Mesendoderm (in vitro differentiated cells): ENCODE results near the gene GAS2.

Experiments
- DNase-seq: peaks from one replicate; pipeline ENCODE4 v3.0.0; 2013
- H2AK5ac ChIP-seq: 2 replicates; pipeline ENCODE4 v1.6.1; 2013; ENCODE audit warnings: low read length, inconsistent platforms
- H2BK120ac ChIP-seq: 2 replicates; pipeline ENCODE4 v1.6.1; 2013; ENCODE audit warnings: low read depth, mild to moderate bottlenecking, low read length, moderate library complexity, mixed read lengths
- H2BK15ac ChIP-seq: replicated peaks from 2 replicates; pipeline ENCODE4 v1.6.1; 2013; ENCODE audit warnings: low read depth, mild to moderate bottlenecking, moderate library complexity
- H2BK5ac ChIP-seq: 2 replicates; pipeline ENCODE4 v1.6.1; 2013; ENCODE audit warnings: low read length, inconsistent platforms
- H3K18ac ChIP-seq: 2 replicates; pipeline ENCODE4 v1.6.1; 2013; ENCODE audit warnings: mild to moderate bottlenecking, low read length, mixed read lengths
- H3K23ac ChIP-seq: one replicate; pipeline ENCODE4 v1.6.1; 2013; ENCODE audit warnings: low read length
- H3K27ac ChIP-seq: 2 replicates; pipeline ENCODE4 v1.5.1; 2013; ENCODE audit warnings: low read depth, mild to moderate bottlenecking, inconsistent platforms, low read length, moderate library complexity
- H3K27me3 ChIP-seq: 2 replicates; pipeline ENCODE4 v1.6.1; 2013; ENCODE audit warnings: low read length, control low read depth, mild to moderate bottlenecking, inconsistent platforms; ENCODE audit not compliant: insufficient read depth, poor library complexity
- H3K36me3 ChIP-seq: 2 replicates; pipeline ENCODE4 v1.6.1; 2013; ENCODE audit warnings: low read length, inconsistent platforms; ENCODE audit not compliant: control insufficient read depth, insufficient read depth
- H3K4ac ChIP-seq: one replicate; pipeline ENCODE4 v1.6.1; 2013; ENCODE audit warnings: low read depth, mild to moderate bottlenecking, low read length, moderate library complexity
- H3K4me1 ChIP-seq: 2 replicates; pipeline ENCODE4 v1.6.1; 2013; ENCODE audit warnings: low read depth, low read length, inconsistent platforms; ENCODE audit not compliant: control insufficient read depth
- H3K4me2 ChIP-seq: 2 replicates; pipeline ENCODE4 v1.6.1; 2013; ENCODE audit warnings: low read length
- H3K4me3 ChIP-seq: 2 replicates; pipeline ENCODE4 v1.5.1; 2013; ENCODE audit warnings: mild to moderate bottlenecking, low read length
- H3K56ac ChIP-seq: one replicate; pipeline ENCODE4 v1.6.1; 2013; ENCODE audit warnings: low read length
- H3K79me1 ChIP-seq: 2 replicates; pipeline ENCODE4 v1.6.1; 2013; ENCODE audit warnings: low read length, inconsistent platforms
- H3K79me2 ChIP-seq: 2 replicates; pipeline ENCODE4 v1.6.1; 2013; ENCODE audit warnings: mild to moderate bottlenecking, low read length; ENCODE audit not compliant: control insufficient read depth, insufficient read depth
- H3K9ac ChIP-seq: 2 replicates; pipeline ENCODE4 v1.6.1; 2013; ENCODE audit warnings: low read length, inconsistent platforms
- H4K5ac ChIP-seq: one replicate; pipeline ENCODE4 v1.6.1; 2013; ENCODE audit warnings: low read length
- H4K8ac ChIP-seq: one replicate; pipeline ENCODE4 v1.6.1; 2013; ENCODE audit warnings: low read depth, mild to moderate bottlenecking, control low read depth, low read length, moderate library complexity
- WGBS: extraction: QIAGEN DNeasy Blood & Tissue Kit; methylation state at CpG from one replicate; pipeline ENCODE4 v1.1.7; 2013; ENCODE audit warnings: low lambda C conversion rate, missing lambda C conversion rate; ENCODE audit not compliant: insufficient coverage; ENCODE audit errors: extremely low coverage; 5-methylcytosine and 5-hydroxymethylcytosine counted together

GAS2 gene

DNA sequence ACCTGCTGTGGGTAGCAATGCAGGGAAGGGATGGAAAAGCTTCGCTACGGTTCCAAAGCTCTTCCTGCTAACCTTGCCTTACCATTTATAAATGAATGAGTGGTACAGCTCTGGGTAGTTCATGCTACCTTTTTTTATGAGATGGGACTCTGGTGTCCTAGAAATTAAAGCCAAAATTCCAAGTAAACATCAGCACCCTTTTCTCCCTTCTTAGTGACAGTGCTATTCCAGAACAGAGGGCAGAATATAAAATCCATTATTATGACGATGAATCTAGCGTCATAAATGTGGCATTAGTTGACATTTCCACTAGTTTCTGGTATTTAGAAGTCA, 163.6 kb downstream of the GAS2 start:
- WGBS, result no CpG with 5 or more reads among the region's 4 CpGs
- no peak overlapping the region for H3K4me3 ChIP-seq

DNA sequence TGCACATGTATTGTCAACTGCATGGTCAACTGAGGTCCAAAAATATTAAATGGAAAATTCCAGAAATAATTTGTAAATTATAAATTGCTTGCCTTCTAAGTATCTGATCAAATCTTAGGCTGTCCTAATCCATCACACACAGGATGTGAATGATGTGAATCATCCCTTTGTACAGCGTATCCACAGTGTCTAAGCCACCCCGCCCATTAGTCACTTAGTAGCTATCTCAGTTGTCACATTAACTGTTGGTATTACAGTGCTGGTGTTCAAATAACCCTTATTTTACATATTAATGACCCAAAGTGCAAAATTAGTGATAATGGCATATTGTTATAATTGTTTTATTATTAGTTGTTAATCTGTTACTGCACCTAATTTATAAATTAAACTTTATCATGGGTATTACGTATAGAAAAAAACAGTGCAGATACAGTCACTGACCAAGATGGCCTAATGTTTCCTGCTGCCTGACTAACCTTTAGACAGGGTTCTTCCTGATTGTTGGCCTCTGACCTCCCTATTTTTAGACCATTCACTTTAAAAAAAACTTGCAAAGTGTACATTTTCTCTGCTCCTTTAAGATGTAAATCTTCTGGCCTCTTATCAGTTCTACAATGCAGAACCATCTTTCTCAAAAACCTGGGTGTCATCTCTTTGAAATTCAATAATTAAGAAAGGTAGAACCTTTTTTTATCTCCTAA, 166.1 kb downstream of the GAS2 start:
- no peak overlapping the region for H2AK5ac ChIP-seq
- no peak overlapping the region for H2BK120ac ChIP-seq
- no peak overlapping the region for H4K5ac ChIP-seq
- H3K27ac ChIP-seq, result no peak overlapping the region
- no peaks in the 10 kb centered on the region for H3K27me3 ChIP-seq
- H3K4me2 ChIP-seq, result no peak overlapping the region
- no peak overlapping the region for H3K18ac ChIP-seq
- H2BK15ac ChIP-seq, result no peak overlapping the region
- no peak overlapping the region for H3K23ac ChIP-seq
- H3K4ac ChIP-seq, result no peak overlapping the region
- H3K56ac ChIP-seq, result no peak overlapping the region
- H3K79me2 ChIP-seq, result no peaks in the 10 kb centered on the region
- no CpG with 5 or more reads among the region's 3 CpGs for WGBS
- no peak overlapping the region for H3K4me3 ChIP-seq
- H4K8ac ChIP-seq, result no peak overlapping the region
- no peaks in the 10 kb centered on the region for H3K79me1 ChIP-seq
- no peaks in the 10 kb centered on the region for H3K4me1 ChIP-seq
- no peak for DNase-seq
- H3K36me3 ChIP-seq, result no peaks in the 10 kb centered on the region
- no peak overlapping the region for H2BK5ac ChIP-seq
- no peak overlapping the region for H3K9ac ChIP-seq

More for the DNA sequence above, 163.6 kb downstream of the GAS2 start:
- DNase-seq, result no peak
- Histone ChIP-seq H4K8ac (no peak overlapping the region), H3K79me2 (no peaks in the 10 kb centered on the region), H3K4me1 (no peaks in the 10 kb centered on the region), H3K18ac (no peak overlapping the region), H2BK15ac (no peak overlapping the region), H4K5ac (no peak overlapping the region), H2BK120ac (no peak overlapping the region), H3K27ac (no peak overlapping the region), H3K4ac (no peak overlapping the region), H2BK5ac (no peak overlapping the region), H3K56ac (no peak overlapping the region), H3K23ac (no peak overlapping the region), H3K36me3 (no peaks in the 10 kb centered on the region), H2AK5ac (no peak overlapping the region), H3K9ac (no peak overlapping the region), H3K4me2 (no peak overlapping the region), H3K27me3 (no peaks in the 10 kb centered on the region), H3K79me1 (no peaks in the 10 kb centered on the region)

DNA sequence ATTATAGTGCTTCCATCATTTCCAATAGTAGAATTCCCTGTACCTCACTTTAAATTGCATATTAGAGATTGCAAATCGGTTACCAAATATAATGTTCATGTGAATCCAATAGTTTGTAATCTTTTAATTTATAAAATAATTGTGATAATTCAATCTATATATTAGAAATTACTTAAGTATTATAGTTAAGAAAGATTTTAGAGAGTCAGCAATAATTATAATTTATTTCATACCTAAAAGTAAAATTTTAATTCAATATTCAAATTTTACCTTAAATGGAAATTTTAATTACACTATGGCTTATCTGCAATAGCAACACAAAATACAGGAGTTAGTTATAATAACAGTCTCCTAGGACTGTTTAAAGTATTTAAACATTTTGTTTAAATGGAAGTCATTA, 180.3 kb downstream of the GAS2 start:
- H3K27me3 ChIP-seq, result no peaks in the 10 kb centered on the region
- no peaks in the 10 kb centered on the region for H3K79me1 ChIP-seq
- no CpG with 5 or more reads among the region's 1 CpG for WGBS

GRCh38 chr11:22851477-22851876, 185.1 kb downstream of the GAS2 start:
- Histone ChIP-seq H3K27ac (no peak overlapping the region), H4K8ac (no peak overlapping the region), H3K9ac (no peak overlapping the region), H3K4me1 (no peaks in the 10 kb centered on the region), H3K4me2 (no peak overlapping the region), H2BK5ac (no peak overlapping the region), H3K27me3 (no peaks in the 10 kb centered on the region), H2AK5ac (no peak overlapping the region), H3K79me2 (no peaks in the 10 kb centered on the region), H3K56ac (no peak overlapping the region), H4K5ac (no peak overlapping the region), H2BK15ac (no peak overlapping the region), H3K4ac (no peak overlapping the region), H2BK120ac (no peak overlapping the region), H3K36me3 (no peaks in the 10 kb centered on the region), H3K23ac (no peak overlapping the region), H3K18ac (no peak overlapping the region), H3K79me1 (no peaks in the 10 kb centered on the region), H3K4me3 (no peak overlapping the region)
- no peak for DNase-seq

More for the DNA sequence above, 180.3 kb downstream of the GAS2 start:
- no peaks in the 10 kb centered on the region for H3K4me1 ChIP-seq
- no peaks in the 10 kb centered on the region for H3K36me3 ChIP-seq
- no peaks in the 10 kb centered on the region for H3K79me2 ChIP-seq
- H3K4me2 ChIP-seq, result no peak overlapping the region
- no peak overlapping the region for H2AK5ac ChIP-seq
- H2BK120ac ChIP-seq, result no peak overlapping the region
- H3K56ac ChIP-seq, result no peak overlapping the region
- H3K27ac ChIP-seq, result no peak overlapping the region
- no peak overlapping the region for H4K5ac ChIP-seq
- no peak overlapping the region for H3K18ac ChIP-seq
- H3K9ac ChIP-seq, result no peak overlapping the region
- H3K23ac ChIP-seq, result no peak overlapping the region
- no peak overlapping the region for H3K4me3 ChIP-seq
- no peak overlapping the region for H2BK15ac ChIP-seq
- no peak overlapping the region for H3K4ac ChIP-seq
- DNase-seq, result no peak
- H2BK5ac ChIP-seq, result no peak overlapping the region
- H4K8ac ChIP-seq, result no peak overlapping the region

- no peak overlapping the region for H2BK120ac ChIP-seq
Measured at GRCh38 chr11:22859756-22860155, 193.3 kb downstream of the GAS2 start.

DNA sequence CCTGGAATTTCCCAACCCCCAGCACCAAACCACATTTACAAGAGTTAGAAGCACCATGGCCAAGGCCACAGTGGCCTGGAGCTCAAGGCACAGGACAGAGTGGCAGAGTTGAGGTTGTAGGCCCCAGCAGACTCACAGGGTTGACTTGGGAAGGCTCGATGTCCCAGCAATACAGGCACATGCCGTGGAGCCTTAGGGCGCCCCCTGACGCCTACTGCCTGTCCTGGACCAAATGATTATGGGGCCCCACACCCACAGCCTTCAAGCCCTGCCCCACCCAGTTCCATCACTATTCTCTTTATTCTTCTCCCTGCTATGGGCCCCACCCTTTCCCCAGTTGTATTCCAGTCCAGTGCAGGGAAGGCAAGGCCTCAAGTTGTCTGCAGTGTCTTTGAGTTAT, 193.8 kb downstream of the GAS2 start, which contains the start of gene CCDC179:
TSS of gene CCDC179 (minus strand) at position 234 of the 400 bp plus-strand sequence. CDS start at position 181, 53 bp downstream.
- Histone ChIP-seq H3K79me1 (no peaks in the 10 kb centered on the region), H3K4me2 (no peak within 1 kb of the TSS), H2AK5ac (no peak within 1 kb of the TSS), H3K4ac (no peak within 1 kb of the TSS), H2BK5ac (no peak within 1 kb of the TSS), H3K4me3 (no peak within 1 kb of the TSS), H3K27ac (no peak within 1 kb of the TSS), H4K8ac (no peak within 1 kb of the TSS), H2BK120ac (no peak within 1 kb of the TSS), H3K79me2 (no peaks in the 10 kb centered on the region), H3K4me1 (no peaks in the 10 kb centered on the region), H3K56ac (no peak within 1 kb of the TSS), H2BK15ac (no peak within 1 kb of the TSS), H3K9ac (no peak within 1 kb of the TSS), H3K27me3 (no peaks in the 10 kb centered on the region), H3K23ac (no peak within 1 kb of the TSS), H4K5ac (no peak within 1 kb of the TSS), H3K36me3 (no peaks in the 10 kb centered on the region), H3K18ac (no peak within 1 kb of the TSS)
- no peak for DNase-seq
- no CpG with 5 or more reads among the region's 4 CpGs for WGBS

More at GRCh38 chr11:22859756-22860155, 193.3 kb downstream of the GAS2 start:
- Histone ChIP-seq H3K4me3 (no peak overlapping the region), H4K5ac (no peak overlapping the region), H3K56ac (no peak overlapping the region), H3K27me3 (no peaks in the 10 kb centered on the region), H3K4me1 (no peaks in the 10 kb centered on the region), H3K27ac (no peak overlapping the region), H2BK15ac (no peak overlapping the region), H3K23ac (no peak overlapping the region), H3K79me2 (no peaks in the 10 kb centered on the region), H3K4ac (no peak overlapping the region), H3K18ac (no peak overlapping the region), H3K79me1 (no peaks in the 10 kb centered on the region), H2BK5ac (no peak overlapping the region), H4K8ac (no peak overlapping the region), H3K4me2 (no peak overlapping the region), H2AK5ac (no peak overlapping the region), H3K36me3 (no peaks in the 10 kb centered on the region), H3K9ac (no peak overlapping the region)
- DNase-seq, result no peak
- WGBS, result no CpG with 5 or more reads among the region's 6 CpGs
